ENCODE data around the gene C4orf54. TPM values are rescaled to one million over a fixed set of nuclear protein-coding genes. Genes with fewer than 3 reads are reported as not detected.

Gene C4orf54
- total RNA-seq, 1 donor from 2014 or later, result 0.47 TPM

DNA sequence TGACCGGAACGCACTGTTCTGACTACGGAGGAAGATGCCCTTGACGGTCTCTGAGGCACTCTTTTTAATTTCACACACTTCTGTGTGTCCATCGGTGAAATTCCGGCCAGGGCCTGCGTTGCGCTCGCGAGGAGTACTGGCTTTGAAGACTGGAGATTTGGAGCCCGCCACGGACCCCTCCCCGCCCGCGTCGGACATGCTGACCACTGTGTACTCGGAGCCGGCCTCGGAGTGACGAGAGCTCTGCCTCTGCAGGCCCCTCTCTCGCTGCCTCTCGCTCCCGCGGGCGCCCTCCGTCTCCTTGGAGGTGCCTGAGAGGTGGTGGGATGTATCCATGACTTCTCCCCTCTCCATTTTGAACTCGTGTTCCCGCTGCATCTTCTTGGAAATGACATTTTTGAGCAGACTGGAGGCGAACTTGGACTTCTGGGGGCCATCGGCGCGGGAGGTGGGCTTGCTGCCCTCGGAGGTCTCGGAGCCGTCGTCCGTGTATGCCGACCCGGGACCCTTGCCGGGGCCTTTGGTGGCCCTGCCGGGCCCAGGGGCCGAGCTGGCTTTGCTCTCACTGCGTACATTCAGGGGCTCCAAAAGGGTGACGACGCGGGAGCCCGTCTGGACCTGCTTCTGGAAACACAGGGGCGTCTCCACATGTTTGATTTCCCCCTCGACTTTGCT lies 5.7 kb downstream of the C4orf54 start:
- DNase-seq, result no peak

DNA sequence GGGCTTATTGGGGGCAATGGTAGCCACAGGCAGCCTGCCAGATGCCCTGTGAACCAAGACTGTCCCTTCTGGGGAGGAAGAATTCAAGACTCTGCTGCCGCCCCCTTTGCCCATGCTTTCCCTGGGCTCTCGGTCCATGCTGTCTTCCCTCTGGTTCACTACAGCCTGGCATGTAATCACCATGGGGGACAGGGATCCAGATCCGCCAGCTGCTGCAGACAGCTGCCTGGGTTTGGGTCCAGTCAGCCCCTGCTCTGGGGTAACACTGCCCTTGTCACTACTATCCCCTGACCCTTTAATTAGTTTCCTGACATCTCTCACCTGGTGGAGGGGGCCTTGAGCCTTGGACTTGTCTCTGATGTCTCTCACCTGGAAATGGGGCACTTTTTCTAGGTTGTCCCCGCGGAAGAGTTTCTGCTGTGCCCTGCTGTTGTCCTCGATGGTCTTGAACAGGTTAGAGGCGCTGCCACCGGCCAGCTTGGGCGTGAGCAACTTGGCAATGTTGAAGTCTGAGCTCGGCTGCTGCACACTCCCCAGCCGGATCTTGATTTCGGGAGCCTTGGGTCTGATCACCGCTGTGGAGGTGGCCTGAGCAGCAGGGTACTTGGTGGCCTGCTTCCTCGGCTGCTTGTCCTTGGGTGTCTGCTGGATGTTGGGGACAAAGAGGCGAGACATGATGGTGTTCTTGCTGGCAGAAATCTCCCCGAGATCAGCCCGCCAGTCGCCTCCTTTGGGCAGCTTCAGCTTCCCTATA lies 6.4 kb downstream of the C4orf54 start:
- DNase-seq, result no peak

DNA sequence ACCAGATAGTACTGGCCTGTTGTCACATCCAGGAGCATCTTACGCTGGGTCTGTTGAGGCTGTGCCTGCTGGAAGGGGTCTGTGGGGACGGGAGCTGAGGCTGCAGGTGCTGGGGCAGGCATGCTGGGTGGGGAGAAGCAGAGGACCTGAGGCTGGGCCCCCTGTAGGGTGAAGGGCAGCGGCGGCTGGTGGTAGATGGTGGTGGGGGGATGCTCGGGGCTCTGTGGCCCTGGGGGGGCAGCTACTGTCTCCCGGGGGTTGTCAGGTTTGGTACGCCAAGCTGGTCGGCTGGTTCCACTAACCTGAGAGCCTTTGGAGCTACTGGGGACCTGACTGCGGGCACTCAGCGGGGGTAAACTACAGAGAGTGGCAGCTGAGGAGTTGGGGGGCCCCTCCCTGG lies 7.8 kb downstream of the C4orf54 start:
- DNase-seq, result no peak

DNA sequence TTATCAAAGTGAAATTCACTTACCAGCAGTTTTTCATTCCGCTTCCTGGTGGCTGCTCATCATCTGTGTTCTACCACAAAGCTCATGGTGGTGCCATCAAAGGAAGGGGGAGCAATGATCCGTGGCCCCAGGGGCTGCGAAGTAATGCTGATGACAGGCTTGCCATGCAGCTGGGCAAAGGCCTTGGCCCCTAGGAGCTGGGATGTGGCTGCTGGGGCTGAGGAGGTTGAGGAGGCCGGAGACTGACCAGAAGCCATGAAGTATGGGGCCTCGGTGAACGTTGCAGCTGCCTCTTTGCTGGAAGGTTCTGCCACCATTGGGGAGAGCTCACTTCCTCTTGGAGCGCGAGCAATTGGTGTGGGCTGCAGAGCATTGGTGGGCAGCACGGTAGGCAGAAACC lies 8.4 kb downstream of the C4orf54 start:
- no peak for DNase-seq

DNA sequence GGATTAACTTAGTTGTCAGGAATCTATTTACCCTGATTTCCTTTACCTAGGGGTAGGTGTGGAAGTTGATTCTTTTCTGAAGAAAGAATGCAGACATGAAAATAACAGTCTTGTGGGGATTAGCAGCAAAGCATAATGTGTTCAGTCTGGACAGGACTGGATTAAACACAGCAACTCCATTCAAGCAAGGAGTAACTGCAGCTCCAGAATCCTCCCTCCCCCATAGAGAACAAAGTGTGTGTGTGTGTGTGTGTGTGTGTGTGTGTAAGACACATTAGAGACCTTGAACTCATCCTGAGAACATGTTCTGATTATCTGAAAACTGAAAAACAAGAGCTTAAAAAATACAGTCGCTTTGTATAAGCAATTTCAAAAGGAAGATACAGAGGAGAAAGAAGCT lies 9.3 kb downstream of the C4orf54 start:
- DNase-seq, result no peak

GRCh38 chr4:99647071-99647470 lies 10.6 kb downstream of the C4orf54 start:
- no peak for DNase-seq

DNA sequence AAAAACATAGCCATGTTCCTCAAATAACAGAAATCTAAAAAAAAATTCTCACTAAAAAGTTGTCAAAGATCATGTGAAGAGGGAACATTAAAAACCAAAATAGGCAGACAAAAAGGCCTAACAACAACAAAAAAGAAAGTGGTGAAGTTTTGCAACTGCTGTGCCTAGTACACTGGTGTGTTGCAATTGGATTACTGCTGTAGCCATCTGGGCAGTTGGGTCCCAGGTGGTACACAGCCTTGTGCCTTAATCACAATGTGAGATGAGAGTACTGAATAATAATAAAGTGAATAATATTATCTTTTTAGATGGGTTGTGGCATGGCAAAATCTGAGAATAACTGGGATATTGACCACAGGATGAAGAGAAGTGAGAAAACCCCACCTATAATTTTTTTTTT lies 12.0 kb downstream of the C4orf54 start:
- DNase-seq, result no peak

DNA sequence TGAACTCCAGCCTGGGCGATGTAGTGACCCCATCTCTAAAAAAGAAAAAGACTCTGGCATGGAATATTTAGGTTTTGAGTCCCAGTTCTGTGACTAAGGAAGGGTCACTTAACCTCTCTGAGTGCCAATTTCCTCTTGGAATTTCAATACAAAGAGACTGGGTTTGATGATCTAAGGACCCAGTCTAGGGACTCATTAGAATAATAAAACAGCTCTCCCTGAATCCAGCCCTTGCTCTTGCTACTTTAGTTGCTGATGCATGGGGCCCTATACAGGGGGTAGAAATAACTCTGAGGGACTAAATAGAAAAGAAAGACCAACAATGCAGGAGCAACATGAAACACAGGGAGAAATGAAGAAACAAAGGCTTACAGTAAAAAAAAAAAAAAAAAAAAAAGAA lies 12.6 kb downstream of the C4orf54 start:
- DNase-seq, result no peak

DNA sequence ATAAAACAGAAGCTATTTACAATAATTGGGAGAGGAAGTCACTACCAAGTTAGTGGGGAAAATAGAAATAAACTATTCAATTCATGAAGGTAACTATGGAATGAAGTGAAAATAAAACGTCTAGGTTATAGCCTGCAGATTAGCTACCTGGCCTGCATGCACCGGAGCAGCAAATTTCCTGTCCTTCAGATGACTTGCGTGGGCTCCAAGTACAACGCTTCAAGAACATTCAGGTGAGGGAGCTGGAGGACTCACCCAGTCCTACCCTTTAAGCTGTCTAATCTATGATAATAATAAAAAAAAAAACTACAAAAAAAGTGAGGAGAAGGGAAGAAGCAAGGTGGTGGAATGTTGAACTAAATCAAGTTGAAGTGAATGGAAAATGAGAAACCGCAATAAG lies 13.2 kb downstream of the C4orf54 start:
- DNase-seq, result no peak

GRCh38 chr4:99642725-99643489 lies 14.7 kb downstream of the C4orf54 start:
- no peak for DNase-seq

GRCh38 chr4:99640676-99641075 lies 17.0 kb downstream of the C4orf54 start:
- DNase-seq, result no peak

DNA sequence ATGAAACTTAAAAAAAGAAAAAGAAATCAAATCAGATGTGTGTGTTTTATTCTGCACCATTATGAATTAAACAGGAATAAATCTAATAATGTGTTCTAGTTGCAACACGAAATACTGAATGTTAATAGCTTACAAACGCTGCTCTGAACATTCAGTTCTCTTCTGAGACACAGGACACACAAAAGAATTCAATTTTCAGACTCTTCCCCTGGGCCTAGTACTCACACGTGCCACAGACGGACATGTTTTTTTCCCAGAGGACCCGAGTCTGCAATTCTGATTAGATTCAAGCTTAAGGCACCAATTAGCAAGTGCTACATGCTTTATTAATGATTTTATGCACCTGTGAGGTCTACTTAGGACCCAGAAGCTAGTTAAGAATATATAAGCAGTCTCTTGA lies 20.5 kb downstream of the C4orf54 start:
- DNase-seq, result no peak

GRCh38 chr4:99636422-99636821 lies 21.2 kb downstream of the C4orf54 start:
- no peak for DNase-seq

GRCh38 chr4:99635601-99636000 lies 22.0 kb downstream of the C4orf54 start:
- DNase-seq, result no peak

DNA sequence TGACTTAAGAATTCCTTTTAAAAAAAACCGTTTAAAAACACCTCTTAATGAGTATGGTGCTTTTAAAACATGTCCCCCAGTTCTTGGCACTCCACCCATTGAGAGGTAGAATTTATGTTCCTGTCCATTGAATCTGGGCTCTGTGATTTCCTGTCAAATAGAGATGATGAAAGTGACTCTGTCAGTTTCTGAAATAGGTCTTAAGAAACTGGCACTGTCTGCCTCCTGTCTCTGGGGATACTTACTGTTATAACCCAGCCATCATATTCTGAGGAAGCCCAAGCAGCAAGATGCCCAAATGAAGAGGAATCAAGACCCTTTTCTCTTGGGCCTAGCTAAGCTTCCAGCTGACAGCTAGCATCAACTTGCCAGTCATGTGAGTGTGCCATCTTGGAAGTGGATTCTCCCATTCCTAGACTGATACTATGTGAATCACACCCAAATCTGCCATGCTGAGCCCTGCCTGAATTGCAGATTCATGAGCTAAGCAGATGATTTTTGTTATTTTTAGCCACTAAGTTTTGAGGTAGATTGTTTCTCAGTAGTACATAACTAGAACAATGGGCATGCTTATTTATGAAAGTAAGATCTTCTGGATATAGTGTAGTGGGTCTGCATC lies 22.8 kb downstream of the C4orf54 start:
- DNase-seq, result no peak

DNA sequence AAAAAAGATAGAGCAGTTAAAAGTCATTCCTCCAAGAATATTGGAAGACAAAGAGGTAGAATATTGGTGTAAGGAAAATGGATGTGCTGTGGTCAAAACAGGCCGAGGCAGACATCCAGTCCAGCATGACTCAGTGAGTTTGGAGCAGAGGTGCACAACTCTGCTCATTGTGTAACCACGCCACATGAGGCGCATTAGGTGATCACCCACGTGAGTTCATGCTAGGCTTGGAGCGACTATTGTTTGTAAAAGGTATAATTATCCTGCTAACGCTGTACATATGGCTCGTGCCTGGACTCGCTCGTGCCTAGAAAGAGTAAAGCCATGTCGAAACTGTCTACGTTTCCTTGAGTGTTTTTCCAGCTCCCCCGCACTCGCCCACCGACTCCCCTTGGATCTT lies 23.9 kb downstream of the C4orf54 start:
- no peak for DNase-seq

DNA sequence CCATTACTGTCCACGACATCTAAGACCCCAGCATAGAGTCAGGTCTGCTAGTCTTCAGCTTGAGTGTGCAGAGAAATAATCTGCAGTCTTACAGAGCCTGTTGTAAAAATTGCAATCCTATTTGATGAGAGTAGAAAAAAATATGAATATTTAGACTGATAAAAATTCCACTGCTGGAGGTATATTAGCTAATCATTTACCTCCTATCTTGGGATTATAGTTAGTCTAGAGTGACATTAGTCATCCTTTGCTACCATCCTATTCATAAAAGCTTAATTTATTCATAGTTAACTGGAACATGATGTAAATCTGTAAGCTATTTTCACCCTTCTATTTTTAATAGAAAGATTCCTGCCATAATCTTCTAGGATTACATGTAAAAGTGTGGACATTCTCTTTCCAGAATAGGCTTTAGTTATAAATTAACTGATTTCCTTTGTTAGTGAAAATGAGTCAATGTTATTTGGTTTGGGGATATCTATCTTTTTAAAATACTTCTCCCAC lies 26.7 kb downstream of the C4orf54 start:
- DNase-seq, result no peak

DNA sequence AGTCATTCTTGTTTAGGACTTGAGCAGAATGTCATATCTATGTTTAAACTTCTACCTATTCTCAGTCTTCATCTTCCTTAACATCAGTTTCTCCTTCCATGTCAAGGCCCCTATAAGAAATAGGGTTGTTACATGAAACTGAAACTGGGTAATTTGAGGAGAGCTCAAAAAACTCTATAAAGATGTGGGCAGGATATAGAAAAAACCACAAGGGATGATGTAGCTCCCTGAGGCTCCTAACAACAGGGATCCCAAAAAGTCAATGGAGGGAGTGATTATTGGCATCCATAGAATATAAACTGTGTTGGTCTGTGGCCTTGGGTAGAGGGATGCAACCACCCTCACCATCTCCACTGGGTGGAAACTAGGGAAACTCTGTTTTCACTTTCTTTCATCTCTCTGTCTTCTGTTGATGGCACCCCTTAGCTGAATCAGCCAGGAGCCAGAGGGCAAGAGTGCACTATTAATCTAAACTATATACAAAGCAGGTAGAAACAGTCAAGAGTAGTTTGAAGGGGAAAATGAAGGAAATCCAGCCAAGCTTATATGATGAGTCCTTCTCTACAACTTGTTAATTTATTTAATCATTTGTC lies 27.6 kb downstream of the C4orf54 start:
- DNase-seq, result no peak

GRCh38 chr4:99628040-99628439 lies 29.6 kb downstream of the C4orf54 start:
- no peak for DNase-seq

DNA sequence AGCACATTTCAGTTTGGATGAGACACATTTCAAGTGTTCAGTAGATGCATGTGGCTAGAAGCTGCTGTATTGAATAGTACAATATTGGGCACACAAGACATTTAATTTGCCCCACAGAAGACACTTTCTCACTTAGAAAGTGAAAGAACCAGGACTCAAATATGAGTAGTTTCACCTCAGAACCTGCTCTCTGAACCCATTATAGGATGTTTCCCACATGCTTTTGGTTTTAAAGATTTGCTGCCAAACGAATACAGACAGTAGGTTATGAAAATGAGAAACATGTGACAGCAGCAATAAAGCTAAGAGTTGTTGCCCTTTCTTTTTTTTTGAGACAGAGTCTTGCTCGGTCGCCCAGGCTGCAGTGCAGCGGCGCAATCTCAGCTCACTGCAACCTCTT lies 32.3 kb downstream of the C4orf54 start:
- DNase-seq, result no peak

DNA sequence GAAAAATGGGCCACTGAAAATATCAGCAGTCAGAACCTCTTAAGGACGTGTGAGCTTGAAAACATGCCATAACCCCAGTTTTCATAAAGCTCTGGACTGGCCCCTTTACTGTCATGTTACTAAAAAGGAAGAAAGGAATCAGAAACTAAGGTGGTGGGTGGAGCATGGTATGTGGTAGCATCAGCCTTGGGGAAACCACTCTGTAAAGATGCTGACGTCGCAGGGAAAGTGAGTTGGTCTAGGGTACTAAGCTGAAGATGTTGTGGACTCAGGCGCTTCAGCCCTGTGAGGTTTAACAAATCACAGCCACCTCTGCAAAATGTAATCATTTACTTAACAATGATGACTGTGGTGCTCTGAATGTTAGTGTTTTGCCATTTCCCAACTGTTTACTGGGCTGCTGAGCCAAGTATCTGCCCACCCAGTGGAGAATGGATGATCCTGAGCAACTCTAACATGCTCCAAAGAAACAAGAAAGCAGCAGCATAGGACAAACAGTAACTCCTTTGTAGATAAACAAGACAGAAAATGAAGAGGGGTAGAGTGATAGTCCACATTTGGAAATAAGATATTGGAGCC lies 33.4 kb downstream of the C4orf54 start:
- DNase-seq, result no peak

GRCh38 chr4:99622341-99622740 lies 35.3 kb downstream of the C4orf54 start:
- DNase-seq, result no peak
